ENCODE results near the gene CACNA1C. TPM values are rescaled to one million over a fixed set of nuclear protein-coding genes. Genes with fewer than 3 reads are reported as not detected.
A peak's percentile ranks its signal among the peaks of the same experiment; 100 is the strongest.

Gene CACNA1C
- total RNA-seq, 2 experiments from 2014 or later, result 0.69 to 1.4 TPM

DNA sequence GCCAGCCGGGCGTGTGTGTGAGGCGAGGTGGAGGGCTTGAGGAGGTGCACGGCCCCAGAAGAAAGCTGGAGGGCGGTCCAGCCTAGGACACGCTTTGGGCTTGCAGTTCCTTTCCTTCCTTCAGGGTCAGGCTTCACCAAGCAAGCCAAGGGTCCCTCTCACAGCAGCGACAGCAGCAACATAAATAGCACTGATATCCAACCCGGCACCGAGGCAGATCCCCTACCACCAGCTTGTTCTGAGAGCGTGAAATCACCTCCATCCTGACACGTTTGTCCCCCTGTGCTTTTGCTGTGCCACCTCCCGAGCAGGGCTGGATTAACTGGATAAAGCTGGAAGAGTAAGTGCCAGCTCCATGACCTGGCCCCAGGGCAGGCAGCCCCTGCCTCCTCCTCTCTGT lies 251.4 kb downstream of the CACNA1C start:
- Histone ChIP-seq H3K9me3 (ENCODE audit: low read length) (peaks cover 6% of the 10 kb centered on the region), H3K4me2 (ENCODE audit: low read length) (no peak overlapping the region), H4K20me1 (ENCODE audit: insufficient read depth, low read length) (no peaks in the 10 kb centered on the region), H3K36me3 (ENCODE audit: insufficient read depth, low read length) (no peaks in the 10 kb centered on the region; the same call in 1 of the 2 replicates), H3K4me3 (ENCODE audit: low read depth, low read length, poor library complexity, severe bottlenecking) (no peak overlapping the region), H3K4me1 (ENCODE audit: insufficient read depth, low read length, poor library complexity, severe bottlenecking) (peaks cover 56% of the 10 kb centered on the region), H3K27ac (ENCODE audit: low read depth, low read length, poor library complexity, severe bottlenecking) (no peak overlapping the region), H3K79me2 (ENCODE audit: insufficient read depth, low read depth, low read length) (no peaks in the 10 kb centered on the region), H3K9me2 (ENCODE audit: insufficient read depth, low read length) (no peaks in the 10 kb centered on the region), H2AFZ (ENCODE audit: low read length) (no peak overlapping the region)
- TF ChIP-seq CTCF (conservative IDR thresholded peaks at IDR 0.05; ENCODE audit: low read length) (no peak), EZH2phosphoT487 (IDR thresholded peaks at IDR 0.05; ENCODE audit: borderline replicate concordance, low read depth, low read length) (no peak)
- POLR2A ChIA-PET, result no interaction called here
- intact Hi-C loops (cut with micrococcal nuclease; ENCODE audit: unreplicated experiment), result no loop called here
- CTCF ChIA-PET (ENCODE audit: unreplicated experiment), result interaction anchor here (1.0 kb wide), 1 partner anchor 11 kb away, joined by 3 read pairs; no protein-coding TSS in a partner anchor
- DNase-seq (ENCODE audit: low spot score), result no peak
- no TSS peak for BruUV-seq (replicated peaks)

- Histone ChIP-seq H3K4me1 (ENCODE audit: insufficient read depth, low read length, poor library complexity, severe bottlenecking) (peaks cover 38% of the 10 kb centered on the region), H3K9me3 (ENCODE audit: low read length) (peaks cover 6% of the 10 kb centered on the region), H4K20me1 (ENCODE audit: insufficient read depth, low read length) (no peaks in the 10 kb centered on the region), H2AFZ (ENCODE audit: low read length) (peak overlapping the region; percentile 90), H3K27ac (ENCODE audit: low read depth, low read length, poor library complexity, severe bottlenecking) (peak overlapping the region; percentile 31), H3K9me2 (ENCODE audit: insufficient read depth, low read length) (no peaks in the 10 kb centered on the region), H3K4me3 (ENCODE audit: low read depth, low read length, poor library complexity, severe bottlenecking) (peak overlapping the region; percentile 1), H3K79me2 (ENCODE audit: insufficient read depth, low read depth, low read length) (no peaks in the 10 kb centered on the region), H3K4me2 (ENCODE audit: low read length) (peak overlapping the region; percentile 45), H3K36me3 (ENCODE audit: insufficient read depth, low read length) (no peaks in the 10 kb centered on the region; the same call in 1 of the 2 replicates)
- TF ChIP-seq CTCF (conservative IDR thresholded peaks at IDR 0.05; ENCODE audit: low read length) (no peak), EZH2phosphoT487 (IDR thresholded peaks at IDR 0.05; ENCODE audit: borderline replicate concordance, low read depth, low read length) (no peak)
- BruUV-seq (replicated peaks), result no TSS peak
- intact Hi-C loops (cut with micrococcal nuclease; ENCODE audit: unreplicated experiment), result no loop called here
- POLR2A ChIA-PET, result interaction anchor here (0.6 to 0.9 kb wide), 2 partner anchors 15 to 23 kb away, joined by 3 read pairs; no protein-coding TSS in a partner anchor
- DNase-seq (ENCODE audit: low spot score), result peak; percentile 65
- CTCF ChIA-PET (ENCODE audit: unreplicated experiment), result no interaction called here
These were observed 253.2 kb downstream of the CACNA1C start for GRCh38 chr12:2306012-2306411.

- CTCF ChIA-PET (ENCODE audit: unreplicated experiment), result no interaction called here
- TF ChIP-seq CTCF (conservative IDR thresholded peaks at IDR 0.05; ENCODE audit: low read length) (no peak), EZH2phosphoT487 (IDR thresholded peaks at IDR 0.05; ENCODE audit: borderline replicate concordance, low read depth, low read length) (no peak)
- intact Hi-C loops (cut with micrococcal nuclease; ENCODE audit: unreplicated experiment), result no loop called here
- Histone ChIP-seq H3K4me2 (ENCODE audit: low read length) (peak overlapping the region; percentile 45), H3K9me3 (ENCODE audit: low read length) (peaks cover 6% of the 10 kb centered on the region), H4K20me1 (ENCODE audit: insufficient read depth, low read length) (no peaks in the 10 kb centered on the region), H2AFZ (ENCODE audit: low read length) (peak overlapping the region; percentile 90), H3K4me3 (ENCODE audit: low read depth, low read length, poor library complexity, severe bottlenecking) (no peak overlapping the region), H3K4me1 (ENCODE audit: insufficient read depth, low read length, poor library complexity, severe bottlenecking) (peaks cover 31% of the 10 kb centered on the region), H3K36me3 (ENCODE audit: insufficient read depth, low read length) (no peaks in the 10 kb centered on the region; the same call in 1 of the 2 replicates), H3K79me2 (ENCODE audit: insufficient read depth, low read depth, low read length) (no peaks in the 10 kb centered on the region), H3K27ac (ENCODE audit: low read depth, low read length, poor library complexity, severe bottlenecking) (peak overlapping the region; percentile 31), H3K9me2 (ENCODE audit: insufficient read depth, low read length) (no peaks in the 10 kb centered on the region)
- BruUV-seq (replicated peaks), result no TSS peak
- POLR2A ChIA-PET, result no interaction called here
- peak; percentile 67 for DNase-seq (ENCODE audit: low spot score)
These were observed 253.9 kb downstream of the CACNA1C start for GRCh38 chr12:2306735-2307134.
